H9 (cell line): Measurements from ENCODE around the gene USP22. TPM values are rescaled to one million over a fixed set of nuclear protein-coding genes. Genes with fewer than 3 reads are reported as not detected.

ENCODE experiments used
- DNase-seq: peaks from one replicate; pipeline ENCODE4 v3.0.0-alpha.2; 2017
- H2AFZ ChIP-seq: one replicate; pipeline ENCODE4 v1.6.1; 2013; ENCODE audit warnings: mild to moderate bottlenecking, low read length, control low read depth, moderate library complexity
- H2AK5ac ChIP-seq: 2 replicates; pipeline ENCODE4 v1.6.1; 2013; ENCODE audit warnings: low read length, control low read depth, mixed read lengths; ENCODE audit not compliant: insufficient read length
- H2BK120ac ChIP-seq: one replicate; pipeline ENCODE4 v1.6.1; 2013; ENCODE audit warnings: low read depth, mild to moderate bottlenecking, low read length, control low read depth, inconsistent platforms; ENCODE audit not compliant: poor library complexity, severe bottlenecking
- H2BK12ac ChIP-seq: 2 replicates; pipeline ENCODE4 v1.6.1; 2013; ENCODE audit warnings: low read length, control low read depth, mixed read lengths, low read depth; ENCODE audit not compliant: insufficient read length
- H2BK15ac ChIP-seq: 2 replicates; pipeline ENCODE4 v1.6.1; 2013; ENCODE audit warnings: low read depth, low read length, control low read depth
- H2BK20ac ChIP-seq: one replicate; pipeline ENCODE4 v1.6.1; 2013; ENCODE audit warnings: low read depth, mild to moderate bottlenecking, low read length, control low read depth, inconsistent platforms; ENCODE audit not compliant: poor library complexity, severe bottlenecking
- H2BK5ac ChIP-seq: 2 replicates; pipeline ENCODE4 v1.6.1; 2013; ENCODE audit warnings: low read length, control low read depth, mixed read lengths; ENCODE audit not compliant: insufficient read length
- H3K14ac ChIP-seq: 2 replicates; pipeline ENCODE4 v1.6.1; 2013; ENCODE audit warnings: low read length, control low read depth; ENCODE audit not compliant: insufficient read depth
- H3K18ac ChIP-seq: 2 replicates; pipeline ENCODE4 v1.6.1; 2013; ENCODE audit warnings: low read depth, mild to moderate bottlenecking, mixed read lengths, low read length, control low read depth; ENCODE audit not compliant: insufficient read length
- H3K23ac ChIP-seq: 2 replicates; pipeline ENCODE4 v1.6.1; 2013; ENCODE audit warnings: low read length, control low read depth, mixed read lengths, low read depth; ENCODE audit not compliant: insufficient read length
- H3K23me2 ChIP-seq: 2 replicates; pipeline ENCODE4 v1.6.1; 2013; ENCODE audit warnings: low read depth, mild to moderate bottlenecking, mixed read lengths, low read length, control low read depth; ENCODE audit not compliant: insufficient read length, poor library complexity, severe bottlenecking
- H3K27ac ChIP-seq: 2 replicates; pipeline ENCODE4 v1.5.1; 2013; ENCODE audit warnings: low read length, control low read depth, mixed read lengths, low read depth; ENCODE audit not compliant: insufficient read length
- H3K27me3 ChIP-seq: 2 replicates; pipeline ENCODE4 v1.6.1; 2013; ENCODE audit warnings: low read length, control low read depth, inconsistent platforms; ENCODE audit not compliant: insufficient read depth
- H3K4ac ChIP-seq: 2 replicates; pipeline ENCODE4 v1.6.1; 2013; ENCODE audit warnings: low read depth, mild to moderate bottlenecking, control low read depth, inconsistent platforms, low read length, moderate library complexity
- H3K4me1 ChIP-seq: 2 replicates; pipeline ENCODE4 v1.6.1; 2013; ENCODE audit warnings: low read length, control low read depth, inconsistent platforms; ENCODE audit not compliant: insufficient read depth
- H3K4me2 ChIP-seq: 2 replicates; pipeline ENCODE4 v1.6.1; 2013; ENCODE audit warnings: low read length, control low read depth, mixed read lengths; ENCODE audit not compliant: insufficient read length, insufficient read depth
- H3K56ac ChIP-seq: 2 replicates; pipeline ENCODE4 v1.6.1; 2013; ENCODE audit warnings: low read depth, mild to moderate bottlenecking, mixed read lengths, low read length, control low read depth; ENCODE audit not compliant: insufficient read length
- H3K79me1 ChIP-seq: 2 replicates; pipeline ENCODE4 v1.6.1; 2013; ENCODE audit warnings: low read depth, mild to moderate bottlenecking, moderate library complexity, low read length, control low read depth, inconsistent platforms; ENCODE audit not compliant: insufficient read depth, poor library complexity, severe bottlenecking
- H3K79me2 ChIP-seq: 2 replicates; pipeline ENCODE4 v1.6.1; 2013; ENCODE audit warnings: low read length, control low read depth, inconsistent platforms; ENCODE audit not compliant: insufficient read depth
- H3K9ac ChIP-seq: 2 replicates; pipeline ENCODE4 v1.6.1; 2013; ENCODE audit warnings: low read length, control low read depth, mixed read lengths; ENCODE audit not compliant: insufficient read length; ENCODE audit errors: extremely low read depth
- H3K9me3 ChIP-seq: one replicate; pipeline ENCODE4 v1.6.1; 2013; ENCODE audit warnings: low read depth, low read length, inconsistent platforms; ENCODE audit not compliant: control insufficient read depth
- H3T11ph ChIP-seq: one replicate; pipeline ENCODE4 v1.6.1; 2013; ENCODE audit warnings: mild to moderate bottlenecking, low read length, control low read depth, inconsistent platforms
- H4K20me1 ChIP-seq: one replicate; pipeline ENCODE4 v1.6.1; 2013; ENCODE audit not compliant: control insufficient read depth, insufficient read length, insufficient read depth
- H4K5ac ChIP-seq: 2 replicates; pipeline ENCODE4 v1.6.1; 2013; ENCODE audit warnings: low read depth, mild to moderate bottlenecking, mixed read lengths, low read length, control low read depth; ENCODE audit not compliant: insufficient read length
- H4K8ac ChIP-seq: replicated peaks from 2 replicates; pipeline ENCODE4 v1.6.1; 2013; ENCODE audit warnings: low read length, control low read depth, mixed read lengths, low read depth; ENCODE audit not compliant: insufficient read length
- H4K91ac ChIP-seq: 2 replicates; pipeline ENCODE4 v1.6.1; 2013; ENCODE audit warnings: low read depth, mild to moderate bottlenecking, moderate library complexity, mixed read lengths, low read length, control low read depth; ENCODE audit not compliant: insufficient read length
- H3K27ac Mint-ChIP-seq, 3 experiments: 2 replicates in 2 of 3; 3 replicates in 1 of 3; pipeline ENCODE4 v1.8.0; 2020 to 2021; ENCODE audit warnings: mixed read lengths in 3 of 3, mild to moderate bottlenecking in 1 of 3, moderate library complexity in 1 of 3
- H3K27me3 Mint-ChIP-seq: 2 replicates; pipeline ENCODE4 v1.8.0; 2021; ENCODE audit warnings: low read depth, mild to moderate bottlenecking, moderate library complexity, mixed read lengths
- H3K36me3 Mint-ChIP-seq, 3 experiments: 2 replicates in 2 of 3; 3 replicates in 1 of 3; pipeline ENCODE4 v1.8.0; 2020 to 2021; ENCODE audit warnings: low read depth in 3 of 3, mixed read lengths in 3 of 3; ENCODE audit not compliant: insufficient read depth in 1 of 3
- H3K4me1 Mint-ChIP-seq, 2 experiments: 2 replicates each; pipeline ENCODE4 v1.8.0; 2020; ENCODE audit warnings: mixed read lengths in 2 of 2
- H3K4me3 Mint-ChIP-seq, 2 experiments: 2 replicates in 1 of 2; 3 replicates in 1 of 2; pipeline ENCODE4 v1.8.0; 2020 to 2021; ENCODE audit warnings: mild to moderate bottlenecking in 2 of 2, mixed read lengths in 2 of 2, moderate library complexity in 1 of 2
- H3K9me3 Mint-ChIP-seq, 2 experiments: 2 replicates in 1 of 2; 3 replicates in 1 of 2; pipeline ENCODE4 v1.8.0; 2020; ENCODE audit warnings: mild to moderate bottlenecking in 2 of 2, mixed read lengths in 2 of 2, moderate library complexity in 1 of 2
- whole genome bisulfite sequencing: extraction: QIAGEN DNeasy Blood & Tissue Kit; methylation state at CpG from one replicate; pipeline ENCODE4 v1.1.7; 2013; ENCODE audit warnings: missing lambda C conversion rate, low lambda C conversion rate, mixed read lengths; ENCODE audit not compliant: insufficient read length; ENCODE audit errors: extremely low coverage; 5-methylcytosine and 5-hydroxymethylcytosine counted together
- total RNA-seq: library from RNA; stranded (reverse); gene quantifications from 2 replicates; pipeline ENCODE4 v1.2.1, GENCODE V29; 2021
- TF ChIP-seq, protein P1 (sequence below): fragments of 200-600 bp; sonication (generic); conservative IDR thresholded peaks from 3 replicates; pipeline ENCODE4 v1.8.0; 2021; ENCODE audit warnings: antibody characterized with exemption, mild to moderate bottlenecking

Gene USP22
- total RNA-seq, 1 experiment from 2014 or later = 345 TPM

DNA sequence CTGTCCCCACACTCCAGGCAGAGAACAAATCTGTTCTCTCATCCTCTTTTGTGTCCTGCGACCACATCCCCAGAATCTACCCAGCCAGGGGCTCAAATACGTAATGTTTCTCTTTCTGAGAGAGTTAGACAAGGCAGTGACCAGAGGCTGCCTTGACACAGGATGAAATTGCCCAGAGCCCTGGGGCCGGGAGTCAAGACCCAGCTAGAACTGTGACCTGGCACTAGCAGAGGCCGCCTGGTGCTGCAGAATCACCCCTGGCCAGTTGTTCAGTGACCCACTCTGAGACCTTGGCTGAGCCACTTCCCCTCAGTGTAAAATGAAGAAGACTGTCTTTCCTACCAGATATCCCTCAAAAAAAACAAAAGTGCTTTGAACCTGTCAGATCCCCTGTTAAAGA is 72.5 kb downstream of the USP22 start:
- H2BK15ac ChIP-seq = no peak overlapping the region
- DNase-seq = no peak
- no peak overlapping the region for H3K27ac ChIP-seq
- H3K9ac ChIP-seq = no peak overlapping the region
- no peak overlapping the region for H3K4ac ChIP-seq
- H2BK12ac ChIP-seq = no peak overlapping the region
- no peaks in the 10 kb centered on the region for H3K79me2 ChIP-seq
- H3K27ac Mint-ChIP-seq = peak overlapping the region in 2 of 3 experiments; percentile 59 to 76; a peak in 3 of 7 replicates
- H2BK120ac ChIP-seq = no peak overlapping the region
- H4K8ac ChIP-seq = no peak overlapping the region
- H2AFZ ChIP-seq = no peak overlapping the region
- H4K91ac ChIP-seq = no peak overlapping the region
- no peak overlapping the region for H3T11ph ChIP-seq
- H2BK20ac ChIP-seq = no peak overlapping the region
- no peaks in the 10 kb centered on the region for H3K27me3 ChIP-seq
- H3K56ac ChIP-seq = no peak overlapping the region
- TF ChIP-seq, protein P1, sequence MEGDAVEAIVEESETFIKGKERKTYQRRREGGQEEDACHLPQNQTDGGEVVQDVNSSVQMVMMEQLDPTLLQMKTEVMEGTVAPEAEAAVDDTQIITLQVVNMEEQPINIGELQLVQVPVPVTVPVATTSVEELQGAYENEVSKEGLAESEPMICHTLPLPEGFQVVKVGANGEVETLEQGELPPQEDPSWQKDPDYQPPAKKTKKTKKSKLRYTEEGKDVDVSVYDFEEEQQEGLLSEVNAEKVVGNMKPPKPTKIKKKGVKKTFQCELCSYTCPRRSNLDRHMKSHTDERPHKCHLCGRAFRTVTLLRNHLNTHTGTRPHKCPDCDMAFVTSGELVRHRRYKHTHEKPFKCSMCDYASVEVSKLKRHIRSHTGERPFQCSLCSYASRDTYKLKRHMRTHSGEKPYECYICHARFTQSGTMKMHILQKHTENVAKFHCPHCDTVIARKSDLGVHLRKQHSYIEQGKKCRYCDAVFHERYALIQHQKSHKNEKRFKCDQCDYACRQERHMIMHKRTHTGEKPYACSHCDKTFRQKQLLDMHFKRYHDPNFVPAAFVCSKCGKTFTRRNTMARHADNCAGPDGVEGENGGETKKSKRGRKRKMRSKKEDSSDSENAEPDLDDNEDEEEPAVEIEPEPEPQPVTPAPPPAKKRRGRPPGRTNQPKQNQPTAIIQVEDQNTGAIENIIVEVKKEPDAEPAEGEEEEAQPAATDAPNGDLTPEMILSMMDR = no peak
- no peak overlapping the region for H3K4me2 ChIP-seq
- H3K23me2 ChIP-seq = no peaks in the 10 kb centered on the region
- no peak overlapping the region for H3K23ac ChIP-seq
- peaks cover 28 to 39% of the 10 kb centered on the region in 2 experiments for H3K4me1 Mint-ChIP-seq
- H3K36me3 Mint-ChIP-seq = peaks cover 0 to 2% (median 0%) of the 10 kb centered on the region in 3 experiments; a peak in 2 of 7 replicates
- H4K5ac ChIP-seq = no peak overlapping the region
- no peak overlapping the region for H2BK5ac ChIP-seq
- H2AK5ac ChIP-seq = no peak overlapping the region
- no peaks in the 10 kb centered on the region for H3K79me1 ChIP-seq
- H3K9me3 ChIP-seq = no peaks in the 10 kb centered on the region
- no peaks in the 10 kb centered on the region for H3K4me1 ChIP-seq
- H3K4me3 Mint-ChIP-seq = no peak overlapping the region
- H4K20me1 ChIP-seq = no peaks in the 10 kb centered on the region
- H3K18ac ChIP-seq = no peak overlapping the region
- H3K27me3 Mint-ChIP-seq = no peaks in the 10 kb centered on the region; the same call in 1 of the 2 replicates
- H3K9me3 Mint-ChIP-seq = no peaks in the 10 kb centered on the region
- WGBS = no CpG with 5 or more reads among the region's 4 CpGs
- no peak overlapping the region for H3K14ac ChIP-seq
